ENCODE data around the gene FBXL7. TPM values are rescaled to one million over a fixed set of nuclear protein-coding genes. Genes with fewer than 3 reads are reported as not detected.
A peak's percentile ranks its signal among the peaks of the same experiment; 100 is the strongest.

The FBXL7 gene
- total RNA-seq, 4 donors from 2014 or later = 2.1 to 25.6 (median 6.5) TPM

DNA sequence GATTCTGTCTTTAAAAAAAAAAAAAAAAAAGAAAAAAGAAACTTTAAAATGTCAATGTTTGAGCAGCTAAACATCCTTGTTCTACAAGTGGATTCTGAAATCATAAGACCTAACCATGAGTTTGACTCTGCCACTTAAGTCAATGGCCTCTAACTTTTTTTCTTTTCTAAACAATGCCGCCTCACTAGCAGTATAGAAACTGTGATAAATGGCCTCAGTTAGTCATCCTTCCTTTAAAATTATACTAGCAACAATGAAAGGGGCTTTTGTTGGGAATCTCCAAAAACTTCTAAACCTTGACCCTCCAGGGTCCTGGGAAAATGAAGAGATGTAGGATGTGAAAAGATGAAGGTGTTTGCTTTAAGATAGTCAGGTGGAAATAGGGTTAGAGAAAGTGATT lies 71.1 kb downstream of the FBXL7 start:
- no peaks in the 10 kb centered on the region for H3K9me3 ChIP-seq
- H3K27me3 ChIP-seq = no peaks in the 10 kb centered on the region
- no peak for TF ChIP-seq POLR2A (IDR thresholded peaks at IDR 0.05)
- TF ChIP-seq, protein P1, sequence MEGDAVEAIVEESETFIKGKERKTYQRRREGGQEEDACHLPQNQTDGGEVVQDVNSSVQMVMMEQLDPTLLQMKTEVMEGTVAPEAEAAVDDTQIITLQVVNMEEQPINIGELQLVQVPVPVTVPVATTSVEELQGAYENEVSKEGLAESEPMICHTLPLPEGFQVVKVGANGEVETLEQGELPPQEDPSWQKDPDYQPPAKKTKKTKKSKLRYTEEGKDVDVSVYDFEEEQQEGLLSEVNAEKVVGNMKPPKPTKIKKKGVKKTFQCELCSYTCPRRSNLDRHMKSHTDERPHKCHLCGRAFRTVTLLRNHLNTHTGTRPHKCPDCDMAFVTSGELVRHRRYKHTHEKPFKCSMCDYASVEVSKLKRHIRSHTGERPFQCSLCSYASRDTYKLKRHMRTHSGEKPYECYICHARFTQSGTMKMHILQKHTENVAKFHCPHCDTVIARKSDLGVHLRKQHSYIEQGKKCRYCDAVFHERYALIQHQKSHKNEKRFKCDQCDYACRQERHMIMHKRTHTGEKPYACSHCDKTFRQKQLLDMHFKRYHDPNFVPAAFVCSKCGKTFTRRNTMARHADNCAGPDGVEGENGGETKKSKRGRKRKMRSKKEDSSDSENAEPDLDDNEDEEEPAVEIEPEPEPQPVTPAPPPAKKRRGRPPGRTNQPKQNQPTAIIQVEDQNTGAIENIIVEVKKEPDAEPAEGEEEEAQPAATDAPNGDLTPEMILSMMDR (IDR thresholded peaks at IDR 0.05) = no peak
- DNase-seq = no peak
- peaks cover 0 to 3% (median 0%) of the 10 kb centered on the region in 4 donors for H3K4me1 ChIP-seq
- H3K36me3 ChIP-seq = no peaks in the 10 kb centered on the region
- H3K4me3 ChIP-seq = no peak overlapping the region
- H3K27ac ChIP-seq = no peak overlapping the region

DNA sequence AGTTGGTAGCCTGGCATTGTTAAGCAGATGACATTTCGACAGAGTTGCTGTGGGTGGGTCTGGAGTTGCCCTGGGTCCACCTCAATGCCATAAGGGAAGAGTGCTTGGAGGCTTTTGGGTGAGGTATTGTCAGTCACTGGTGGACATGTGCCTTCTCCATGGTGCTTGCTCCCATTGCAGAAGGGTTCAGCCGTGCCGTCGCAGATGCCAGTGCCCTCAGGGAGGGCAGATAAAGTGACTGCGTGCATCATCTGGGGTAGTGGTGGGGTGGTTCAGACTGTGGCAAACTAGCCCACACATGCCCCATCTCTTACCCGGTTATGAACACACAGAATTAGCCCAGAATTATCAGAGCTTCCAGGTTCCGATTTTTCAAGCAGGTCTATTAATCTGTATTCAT lies 71.6 kb downstream of the FBXL7 start:
- Histone ChIP-seq H3K36me3 (no peaks in the 10 kb centered on the region), H3K4me1 (peaks cover 0 to 3% (median 0%) of the 10 kb centered on the region in 4 donors), H3K27ac (no peak overlapping the region), H3K9me3 (no peaks in the 10 kb centered on the region), H3K27me3 (no peaks in the 10 kb centered on the region), H3K4me3 (no peak overlapping the region)
- no peak for DNase-seq
- no peak for TF ChIP-seq POLR2A (IDR thresholded peaks at IDR 0.05)
- TF ChIP-seq, protein P1 (IDR thresholded peaks at IDR 0.05) = no peak

DNA sequence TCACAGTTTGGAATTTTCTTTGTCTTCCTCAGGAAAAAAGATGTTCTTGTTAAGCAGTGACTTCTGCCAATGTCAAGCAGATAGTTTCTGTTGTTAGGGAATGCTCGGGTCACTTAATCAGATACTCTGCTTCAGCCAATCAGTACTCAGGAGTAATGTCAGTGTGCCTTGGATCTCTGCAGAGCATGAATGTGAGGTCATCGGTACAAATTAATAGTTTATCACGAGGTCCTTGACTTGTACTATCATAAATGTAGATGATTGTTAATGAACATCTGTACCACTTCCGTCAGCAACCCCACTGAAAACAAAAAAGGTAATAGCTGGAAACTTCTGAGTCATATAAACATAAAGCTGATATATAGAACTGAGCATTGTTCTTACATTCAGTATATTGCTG lies 73.6 kb downstream of the FBXL7 start:
- H3K27me3 ChIP-seq = no peaks in the 10 kb centered on the region
- DNase-seq = no peak
- no peak overlapping the region for H3K27ac ChIP-seq
- no peak for TF ChIP-seq POLR2A (IDR thresholded peaks at IDR 0.05)
- TF ChIP-seq, protein P1 (IDR thresholded peaks at IDR 0.05) = no peak
- peaks cover 0 to 3% (median 0%) of the 10 kb centered on the region in 4 donors for H3K4me1 ChIP-seq
- H3K9me3 ChIP-seq = no peaks in the 10 kb centered on the region
- no peaks in the 10 kb centered on the region for H3K36me3 ChIP-seq
- no peak overlapping the region for H3K4me3 ChIP-seq

DNA sequence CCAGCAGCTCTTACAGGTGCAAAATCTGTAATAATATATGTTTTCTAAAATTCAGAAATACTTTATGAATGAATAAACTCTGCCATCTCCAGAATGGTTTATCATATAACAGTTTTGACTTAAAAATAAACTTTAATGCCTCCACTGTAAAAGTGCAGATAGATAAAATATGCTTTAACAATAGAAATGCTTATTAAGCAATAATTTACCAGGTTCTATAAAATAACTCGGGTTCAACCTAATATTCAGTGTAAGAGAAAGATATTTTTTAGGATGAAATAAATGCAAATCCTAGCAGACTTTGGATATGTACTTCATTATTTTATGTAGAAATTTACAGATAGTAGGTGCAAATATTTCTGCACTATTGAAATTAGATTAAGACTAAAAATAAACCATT lies 74.1 kb downstream of the FBXL7 start:
- Histone ChIP-seq H3K27me3 (no peaks in the 10 kb centered on the region), H3K27ac (no peak overlapping the region)

DNA sequence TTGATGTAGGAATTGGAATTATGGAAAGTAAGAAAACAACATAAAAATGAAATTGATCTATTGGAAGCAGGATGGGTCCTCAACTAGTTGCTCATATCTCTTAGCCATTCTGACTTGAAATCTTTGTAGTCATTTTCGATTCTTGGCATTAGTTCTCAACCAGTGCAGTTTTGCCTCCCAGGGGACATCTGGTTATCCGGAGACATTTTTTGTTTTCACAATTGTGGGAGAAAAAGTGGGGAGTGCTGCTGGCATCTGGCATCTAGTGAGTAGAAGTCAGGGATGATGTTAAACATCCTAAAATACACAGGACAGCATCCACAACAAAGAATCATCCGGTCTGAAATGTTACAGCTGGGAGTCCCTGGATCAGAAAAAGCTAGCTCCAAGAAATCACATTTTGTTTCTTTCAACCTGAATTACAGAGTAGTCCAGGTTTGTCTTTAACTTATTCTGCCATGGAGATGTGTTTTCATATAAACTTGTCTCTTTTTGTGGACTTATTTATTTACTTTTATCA lies 74.9 kb downstream of the FBXL7 start:
- Histone ChIP-seq H3K4me1 (peaks cover 0 to 3% (median 0%) of the 10 kb centered on the region in 4 donors), H3K27me3 (no peaks in the 10 kb centered on the region), H3K9me3 (no peaks in the 10 kb centered on the region), H3K36me3 (no peaks in the 10 kb centered on the region), H3K27ac (peak overlapping the region in 1 of 4 donors; percentile 5), H3K4me3 (no peak overlapping the region)
- no peak for DNase-seq
- TF ChIP-seq, protein P1 (IDR thresholded peaks at IDR 0.05) = no peak
- TF ChIP-seq POLR2A (IDR thresholded peaks at IDR 0.05) = no peak

More for the DNA sequence above, 74.1 kb downstream of the FBXL7 start:
- TF ChIP-seq, protein P1 (IDR thresholded peaks at IDR 0.05) = no peak
- TF ChIP-seq POLR2A (IDR thresholded peaks at IDR 0.05) = no peak
- no peaks in the 10 kb centered on the region for H3K9me3 ChIP-seq
- H3K4me1 ChIP-seq = peaks cover 0 to 3% (median 0%) of the 10 kb centered on the region in 4 donors
- DNase-seq = no peak
- H3K4me3 ChIP-seq = no peak overlapping the region
- H3K36me3 ChIP-seq = no peaks in the 10 kb centered on the region

DNA sequence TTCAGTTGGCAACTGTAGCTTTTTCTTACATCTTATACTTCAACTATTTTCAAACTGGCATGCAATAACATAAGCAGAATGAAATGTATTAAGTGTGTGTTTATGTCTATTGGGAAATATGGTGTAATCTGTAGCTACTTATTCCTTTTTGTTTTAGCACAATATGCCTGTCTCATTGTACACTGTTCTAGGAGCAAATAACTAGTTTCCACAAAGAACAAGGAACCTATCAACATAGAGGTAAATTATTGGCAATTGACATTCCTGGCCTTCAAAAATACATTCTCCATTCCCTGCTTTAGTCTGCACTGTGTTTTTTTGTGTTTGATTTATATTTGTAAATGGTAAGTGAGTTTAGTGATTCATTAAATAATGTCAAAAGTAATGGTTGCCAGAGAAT lies 75.7 kb downstream of the FBXL7 start:
- H3K4me3 ChIP-seq = no peak overlapping the region
- H3K36me3 ChIP-seq = no peaks in the 10 kb centered on the region
- peak overlapping the region in 1 of 4 donors; percentile 5 for H3K27ac ChIP-seq
- H3K9me3 ChIP-seq = no peaks in the 10 kb centered on the region
- H3K4me1 ChIP-seq = peaks cover 0 to 3% (median 0%) of the 10 kb centered on the region in 4 donors
- TF ChIP-seq, protein P1 (IDR thresholded peaks at IDR 0.05) = no peak
- TF ChIP-seq POLR2A (IDR thresholded peaks at IDR 0.05) = no peak
- no peaks in the 10 kb centered on the region for H3K27me3 ChIP-seq
- DNase-seq = no peak
